Left lung (tissue), 10 donors: Measurements from ENCODE around the gene BRME1. TPM values are rescaled to one million over a fixed set of nuclear protein-coding genes. Genes with fewer than 3 reads are reported as not detected.

Experiments
- ATAC-seq: fragments of 200-7000 bp; cut with Tn5 transposase; one replicate; pipeline ENCODE4 v1.9.1; 2020; ENCODE audit warnings: moderate library complexity
- DNase-seq, 4 donors: peaks; one replicate each; pipeline ENCODE4 v3.0.0-alpha.2; 2013 to 2020
- H3K27ac ChIP-seq, 2 donors: fragments of 200-600 bp; sonication (generic) in 1 of 2; one replicate each; pipeline versions ENCODE4 v1.5.0 to v1.8.0; 2020 to 2021
- H3K27me3 ChIP-seq, 2 donors: fragments of 200-600 bp; sonication (generic) in 1 of 2; one replicate each; pipeline versions ENCODE4 v1.5.0 to v1.8.0; 2020 to 2021
- H3K36me3 ChIP-seq, 2 donors: fragments of 200-600 bp; sonication (generic) in 1 of 2; one replicate each; pipeline versions ENCODE4 v1.5.0 to v1.8.0; 2020 to 2021
- H3K4me1 ChIP-seq, 2 donors: fragments of 200-600 bp; one replicate each; pipeline ENCODE4 v1.8.0; 2021
- H3K4me3 ChIP-seq, 2 donors: fragments of 200-600 bp; sonication (generic) in 1 of 2; one replicate each; pipeline versions ENCODE4 v1.5.0 to v1.8.0; 2020 to 2021; ENCODE audit warnings: mild to moderate bottlenecking in 1 of 2
- H3K9me3 ChIP-seq, 2 donors: fragments of 200-600 bp; sonication (generic) in 1 of 2; one replicate each; pipeline versions ENCODE4 v1.5.0 to v1.8.0; 2020 to 2021
- intact Hi-C, 2 donors: fragments of 100-400 bp; cut with DNase I; formaldehyde crosslinking; loops; one replicate each; pipeline versions ENCODE4 v1.11.2 to v1.14.2; 2022
- polyA plus RNA-seq, 6 donors: library from polyadenylated mRNA; unstranded; fragments of 120-200 nt; gene quantifications; one replicate each; pipeline ENCODE4 v1.2.1, GENCODE V29; 2013; ENCODE audit not compliant: insufficient read length in 6 of 6
- total RNA-seq, 2 donors: library from RNA; stranded (reverse); fragmentation: NEBNext Ultra II Directional; extraction: Animal tissue kit (Norgen Biotek cat#: 25700); gene quantifications; one replicate each; pipeline ENCODE4 v1.2.1, GENCODE V29; 2021
- TF ChIP-seq, protein P1 (sequence below), 2 donors: fragments of 200-600 bp; sonication (generic) in 1 of 2; IDR thresholded peaks; one replicate each; pipeline versions ENCODE4 v1.5.0 to v1.8.0; 2021; ENCODE audit warnings: antibody characterized with exemption in 2 of 2
- donor health status: DM: no; HTN: yes; CAD: no.
- donor health status: DM: no; HTN: no; CAD: no.

BRME1 gene
- total and polyA plus RNA-seq, 8 donors: 3.7 to 7.8 (median 7.1) TPM

DNA sequence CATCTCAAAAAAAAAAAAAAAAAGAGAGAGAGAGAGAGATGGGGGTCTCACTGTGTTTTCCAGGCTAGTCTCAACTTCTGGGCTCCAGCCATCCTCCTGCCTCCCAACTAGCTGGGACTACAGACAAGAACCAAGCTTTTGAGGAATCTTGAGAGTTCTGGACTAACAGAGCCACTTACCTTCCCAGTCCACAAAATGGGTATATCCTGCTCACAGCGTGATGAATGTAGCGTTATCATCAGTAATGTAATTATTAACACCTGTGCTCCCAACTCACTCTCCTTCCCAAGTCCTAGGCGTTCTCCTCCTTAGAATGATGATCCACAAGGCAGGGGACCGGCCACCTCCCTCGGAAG, 33.6 kb downstream of the BRME1 start:
- Histone ChIP-seq H3K27me3 (no peaks in the 10 kb centered on the region), H3K4me3 (peak overlapping the region; percentile 19 to 36), H3K27ac (no peak overlapping the region), H3K4me1 (peaks cover 0 to 11% of the 10 kb centered on the region in 2 donors), H3K9me3 (no peaks in the 10 kb centered on the region), H3K36me3 (no peaks in the 10 kb centered on the region)
- TF ChIP-seq, protein P1, sequence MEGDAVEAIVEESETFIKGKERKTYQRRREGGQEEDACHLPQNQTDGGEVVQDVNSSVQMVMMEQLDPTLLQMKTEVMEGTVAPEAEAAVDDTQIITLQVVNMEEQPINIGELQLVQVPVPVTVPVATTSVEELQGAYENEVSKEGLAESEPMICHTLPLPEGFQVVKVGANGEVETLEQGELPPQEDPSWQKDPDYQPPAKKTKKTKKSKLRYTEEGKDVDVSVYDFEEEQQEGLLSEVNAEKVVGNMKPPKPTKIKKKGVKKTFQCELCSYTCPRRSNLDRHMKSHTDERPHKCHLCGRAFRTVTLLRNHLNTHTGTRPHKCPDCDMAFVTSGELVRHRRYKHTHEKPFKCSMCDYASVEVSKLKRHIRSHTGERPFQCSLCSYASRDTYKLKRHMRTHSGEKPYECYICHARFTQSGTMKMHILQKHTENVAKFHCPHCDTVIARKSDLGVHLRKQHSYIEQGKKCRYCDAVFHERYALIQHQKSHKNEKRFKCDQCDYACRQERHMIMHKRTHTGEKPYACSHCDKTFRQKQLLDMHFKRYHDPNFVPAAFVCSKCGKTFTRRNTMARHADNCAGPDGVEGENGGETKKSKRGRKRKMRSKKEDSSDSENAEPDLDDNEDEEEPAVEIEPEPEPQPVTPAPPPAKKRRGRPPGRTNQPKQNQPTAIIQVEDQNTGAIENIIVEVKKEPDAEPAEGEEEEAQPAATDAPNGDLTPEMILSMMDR (IDR thresholded peaks at IDR 0.05): no peak
- DNase-seq (no peak), ATAC-seq (no peak)
- intact Hi-C loops: no loop called here

DNA sequence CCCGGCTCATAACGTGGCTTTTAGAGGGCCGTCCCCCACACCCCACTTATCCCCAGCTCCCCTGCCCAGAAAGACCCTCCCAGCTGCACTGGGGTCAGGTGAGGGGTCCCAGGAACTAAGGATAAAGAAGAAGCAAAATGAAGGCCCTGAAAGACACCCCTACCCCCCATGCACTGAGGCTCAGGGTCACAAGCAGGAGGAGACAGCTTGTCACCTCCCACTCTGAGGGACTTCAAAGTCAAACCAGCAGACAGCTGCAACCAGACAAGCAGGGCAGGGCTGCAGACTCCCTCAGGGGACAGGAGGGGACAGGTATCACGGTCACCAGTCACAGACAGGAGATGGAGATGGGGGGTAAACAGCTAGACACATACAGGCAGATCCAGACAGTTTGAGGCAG, 35.0 kb downstream of the BRME1 start:
- H3K9me3 ChIP-seq: no peaks in the 10 kb centered on the region
- DNase-seq: no peak
- no peak overlapping the region for H3K4me3 ChIP-seq
- no peak for ATAC-seq
- H3K4me1 ChIP-seq: peaks cover 6 to 18% of the 10 kb centered on the region in 2 donors
- TF ChIP-seq, protein P1 (IDR thresholded peaks at IDR 0.05): no peak
- no peaks in the 10 kb centered on the region for H3K36me3 ChIP-seq
- intact Hi-C loops: no loop called here
- H3K27ac ChIP-seq: no peak overlapping the region
- H3K27me3 ChIP-seq: peaks cover 0 to 8% of the 10 kb centered on the region in 2 donors

DNA sequence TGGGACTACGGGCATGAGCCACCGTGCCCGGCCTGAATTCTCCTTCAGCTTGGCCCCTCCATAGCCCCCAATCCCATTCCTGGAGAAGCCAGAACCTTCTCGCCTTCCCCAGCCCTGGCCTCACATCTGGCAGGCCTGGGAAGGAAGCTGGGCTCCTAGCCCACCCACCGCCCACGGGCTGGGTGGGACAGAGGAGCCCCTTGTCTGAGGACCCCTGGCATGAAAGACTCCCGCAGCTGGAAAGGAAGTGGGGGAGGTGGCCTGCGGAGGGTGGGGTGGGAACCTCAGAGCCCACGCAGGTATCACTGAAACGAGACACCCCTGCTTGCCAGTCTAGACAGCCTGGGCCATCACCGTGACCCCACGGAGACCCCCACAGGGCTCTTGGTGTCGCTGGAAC, 36.6 kb downstream of the BRME1 start:
- H3K9me3 ChIP-seq: no peaks in the 10 kb centered on the region
- H3K27me3 ChIP-seq: peaks cover 0 to 22% of the 10 kb centered on the region in 2 donors
- TF ChIP-seq, protein P1 (IDR thresholded peaks at IDR 0.05): no peak
- ATAC-seq: no peak
- DNase-seq: no peak
- no peak overlapping the region for H3K27ac ChIP-seq
- no peaks in the 10 kb centered on the region for H3K36me3 ChIP-seq
- H3K4me1 ChIP-seq: peaks cover 6 to 31% of the 10 kb centered on the region in 2 donors
- no peak overlapping the region for H3K4me3 ChIP-seq
- intact Hi-C loops: loop anchor here (10.0 kb wide), 2 partner anchors 94 to 274 kb away; partner anchors contain the start of gene C19orf53 (in 1 of the 2)

DNA sequence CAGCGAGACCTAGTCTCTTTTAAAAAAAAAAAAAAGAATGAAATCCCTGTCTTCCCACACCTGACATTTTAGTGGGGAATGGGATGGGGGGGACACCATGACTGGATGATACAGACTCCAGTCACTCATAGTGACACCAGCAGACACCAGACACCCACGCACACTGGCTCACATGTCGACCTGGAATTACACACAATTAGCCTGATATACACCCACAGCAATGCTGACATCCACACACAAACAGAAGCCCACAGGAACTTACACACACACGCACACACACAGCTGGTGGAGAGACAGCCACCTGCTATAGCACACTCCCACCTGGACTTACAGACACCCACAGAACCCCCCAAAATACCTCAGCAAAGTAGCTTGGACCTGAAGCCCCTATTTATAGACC, 37.3 kb downstream of the BRME1 start:
- Histone ChIP-seq H3K4me3 (no peak overlapping the region), H3K9me3 (no peaks in the 10 kb centered on the region), H3K36me3 (no peaks in the 10 kb centered on the region), H3K4me1 (peaks cover 6 to 37% of the 10 kb centered on the region in 2 donors), H3K27ac (no peak overlapping the region), H3K27me3 (peaks cover 0 to 29% of the 10 kb centered on the region in 2 donors)
- intact Hi-C loops: loop anchor here (10.0 kb wide), 2 partner anchors 94 to 274 kb away; partner anchors contain the start of gene C19orf53 (in 1 of the 2)
- ATAC-seq: no peak
- DNase-seq: no peak
- TF ChIP-seq, protein P1 (IDR thresholded peaks at IDR 0.05): no peak

DNA sequence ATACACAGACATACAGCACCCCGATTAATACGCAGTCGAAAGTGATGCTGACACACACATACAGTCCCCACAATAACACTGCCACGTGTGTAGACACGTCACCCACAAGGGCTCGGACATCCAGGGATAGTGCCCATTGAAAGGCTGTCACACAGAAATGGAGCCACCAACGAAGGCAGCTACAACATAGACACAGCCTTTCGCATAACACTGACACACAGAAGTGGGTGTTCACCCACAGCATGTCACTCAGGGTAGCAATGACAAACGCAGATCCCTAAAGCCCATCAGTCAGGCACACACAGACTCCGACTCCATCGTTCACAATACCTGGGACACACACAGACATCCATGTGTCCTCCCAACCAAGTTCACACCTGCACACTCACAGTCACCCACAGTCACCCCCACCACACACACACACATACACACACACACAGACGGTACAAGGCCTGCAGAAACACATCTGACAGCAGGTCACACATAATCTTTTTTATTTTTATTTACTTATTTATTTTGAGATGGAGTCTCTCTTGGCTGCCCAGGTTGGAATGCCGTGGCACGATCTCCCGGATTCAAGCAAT, 39.4 kb downstream of the BRME1 start:
- TF ChIP-seq, protein P1 (IDR thresholded peaks at IDR 0.05): no peak
- intact Hi-C loops: loop anchor here (10.0 kb wide), 2 partner anchors 92 to 272 kb away; partner anchors contain the start of gene C19orf53 (in 1 of the 2)
- no peak for DNase-seq
- Histone ChIP-seq H3K4me1 (peaks cover 9 to 45% of the 10 kb centered on the region in 2 donors), H3K9me3 (no peaks in the 10 kb centered on the region), H3K27ac (no peak overlapping the region), H3K36me3 (no peaks in the 10 kb centered on the region), H3K27me3 (peaks cover 0 to 32% of the 10 kb centered on the region in 2 donors), H3K4me3 (peak overlapping the region in 1 of 2 donors; percentile 51)
- no peak for ATAC-seq
